ENCODE results near the gene NFATC3. TPM values are rescaled to one million over a fixed set of nuclear protein-coding genes. Genes with fewer than 3 reads are reported as not detected.
"Not testable (repeated sequence)": the region's sequence is repeated elsewhere in the genome, so short reads cannot be mapped to it uniquely, and the experiment has no call there.

Gene NFATC3
- total RNA-seq, 2 experiments from 2014 or later: 146 to 159 TPM

DNA sequence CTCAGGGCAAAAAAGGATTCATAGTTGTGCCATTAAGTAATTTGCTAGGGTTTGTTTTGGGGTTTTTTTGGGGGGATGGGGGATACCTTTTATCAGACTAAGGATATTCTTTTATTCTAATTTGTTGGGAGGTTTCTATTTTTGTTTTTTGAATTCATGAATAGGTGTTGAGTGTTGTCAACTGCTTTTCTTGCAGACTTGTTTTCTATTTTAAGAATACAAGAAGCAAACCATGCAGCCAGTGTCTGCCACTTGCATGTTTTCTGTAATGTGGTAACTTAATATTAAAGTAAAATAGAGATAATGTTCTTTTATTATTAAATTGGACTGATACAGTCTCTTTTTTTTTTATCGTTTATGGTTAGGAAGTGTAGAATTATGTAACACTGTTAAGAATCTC is 49.5 kb downstream of the NFATC3 start:
- DNase-seq: no peak
- Mint-ChIP-seq H3K4me1 (peaks cover 43% of the 10 kb centered on the region), H3K27me3 (no peaks in the 10 kb centered on the region), H3K4me3 (no peak overlapping the region), H3K36me3 (ENCODE audit: low read depth) (peaks cover 52% of the 10 kb centered on the region), H3K9me3 (no peaks in the 10 kb centered on the region), H3K27ac (peak overlapping the region; percentile 19)
- ChIA-PET POLR2A (no interaction called here), CTCF (no interaction called here)

DNA sequence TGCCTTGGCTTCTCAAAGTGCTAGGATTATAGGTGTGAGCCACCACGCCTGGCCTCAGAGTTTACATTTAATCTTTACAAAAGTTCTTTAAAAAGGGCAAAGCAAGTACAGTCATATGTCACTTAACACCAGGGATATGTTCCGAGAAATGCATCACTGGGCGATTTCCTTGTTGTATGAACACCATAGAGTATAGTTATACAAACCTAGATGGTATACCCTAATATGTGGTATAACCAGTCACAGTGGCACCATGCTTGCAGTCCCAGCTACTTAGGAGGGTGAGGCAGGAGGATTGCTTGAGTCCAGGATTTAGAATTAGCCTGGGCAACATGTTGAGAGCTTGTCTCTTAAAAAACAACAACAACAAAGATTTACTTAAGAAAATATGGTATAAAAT is 51.3 kb downstream of the NFATC3 start:
- no peak overlapping the region for H3K27ac Mint-ChIP-seq
- peaks cover 49% of the 10 kb centered on the region for H3K36me3 Mint-ChIP-seq (ENCODE audit: low read depth)
- H3K27me3 Mint-ChIP-seq: no peaks in the 10 kb centered on the region
- no peak for DNase-seq
- H3K4me3 Mint-ChIP-seq: no peak overlapping the region
- POLR2A ChIA-PET: no interaction called here
- CTCF ChIA-PET: interaction anchor here (1.4 kb wide), 1 partner anchor 33 kb away, joined by 5 read pairs; no protein-coding TSS in a partner anchor
- no peaks in the 10 kb centered on the region for H3K9me3 Mint-ChIP-seq
- H3K4me1 Mint-ChIP-seq: peaks cover 33% of the 10 kb centered on the region

DNA sequence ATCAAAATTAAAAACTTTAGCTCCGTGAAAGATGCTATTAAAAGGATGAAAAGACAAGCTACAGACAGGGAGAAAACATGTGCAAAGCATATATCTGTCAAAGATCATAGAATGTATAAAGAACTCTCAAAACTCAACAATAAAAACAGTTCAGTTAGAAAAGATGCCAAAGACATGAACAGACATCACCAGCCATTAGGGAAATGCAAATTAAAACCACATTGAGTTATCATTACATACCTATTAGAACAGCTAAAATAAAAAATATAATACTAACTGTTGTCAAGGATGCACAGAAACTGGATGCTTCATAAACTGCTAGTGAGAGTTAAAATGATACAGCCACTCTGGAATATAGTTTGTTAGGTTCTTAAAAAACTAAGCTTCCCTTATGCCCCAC is 58.8 kb downstream of the NFATC3 start:
- DNase-seq: no peak
- no peak overlapping the region for H3K27ac Mint-ChIP-seq
- no peak overlapping the region for H3K4me3 Mint-ChIP-seq
- no peaks in the 10 kb centered on the region for H3K27me3 Mint-ChIP-seq
- no peaks in the 10 kb centered on the region for H3K9me3 Mint-ChIP-seq
- H3K36me3 Mint-ChIP-seq (ENCODE audit: low read depth): peaks cover 47% of the 10 kb centered on the region
- peaks cover 29% of the 10 kb centered on the region for H3K4me1 Mint-ChIP-seq
- CTCF ChIA-PET: interaction anchor here (0.7 to 1.0 kb wide), 3 partner anchors 10 to 1269 kb away, joined by 3 read pairs; partner anchors contain the start of gene DPEP2
- POLR2A ChIA-PET: no interaction called here

DNA sequence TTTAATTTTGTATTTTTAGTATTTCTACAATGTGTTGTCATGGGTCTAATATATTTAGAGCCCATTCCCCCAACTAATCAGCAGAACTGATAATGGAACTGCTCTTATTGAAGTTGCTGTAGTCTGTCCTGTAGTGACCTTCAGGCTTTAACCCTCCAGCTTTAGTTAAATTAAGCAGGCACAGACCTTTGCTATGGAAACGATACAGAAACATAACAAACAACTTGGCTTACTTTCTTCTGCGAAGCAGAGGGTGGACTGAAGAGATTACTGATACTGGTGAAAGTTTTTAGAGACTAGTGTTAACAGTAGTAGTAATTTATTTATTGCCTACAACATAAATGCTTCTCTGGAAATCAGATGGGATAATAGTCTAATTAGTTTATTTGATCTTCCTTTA is 61.4 kb downstream of the NFATC3 start:
- Mint-ChIP-seq H3K4me1 (peaks cover 17% of the 10 kb centered on the region), H3K36me3 (ENCODE audit: low read depth) (peaks cover 40% of the 10 kb centered on the region), H3K9me3 (no peaks in the 10 kb centered on the region), H3K27me3 (no peaks in the 10 kb centered on the region), H3K27ac (no peak overlapping the region), H3K4me3 (no peak overlapping the region)
- ChIA-PET POLR2A (no interaction called here), CTCF (no interaction called here)
- no peak for DNase-seq

DNA sequence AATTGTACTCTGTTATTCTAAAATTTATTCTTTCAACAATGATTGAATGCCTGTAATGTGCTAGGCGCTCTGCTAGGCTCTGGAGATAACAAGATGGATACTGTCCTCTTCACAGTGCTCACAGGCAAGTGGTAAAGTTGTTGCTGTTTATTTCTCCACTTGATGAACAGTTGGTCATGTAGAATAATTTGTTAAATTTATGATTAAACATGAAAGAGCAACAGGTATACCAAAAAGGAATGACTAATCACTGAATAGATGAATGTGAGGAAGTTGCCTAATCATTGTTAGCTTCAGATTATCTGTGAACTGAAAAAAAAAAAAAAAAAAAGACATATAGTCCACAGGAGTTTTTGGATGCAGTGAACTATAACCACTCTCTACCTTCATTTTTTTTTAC is 62.3 kb downstream of the NFATC3 start:
- H3K27me3 Mint-ChIP-seq: no peaks in the 10 kb centered on the region
- peaks cover 36% of the 10 kb centered on the region for H3K36me3 Mint-ChIP-seq (ENCODE audit: low read depth)
- CTCF ChIA-PET: interaction anchor here (1.3 kb wide), 1 partner anchor 28 kb away, joined by 3 read pairs; no protein-coding TSS in a partner anchor
- H3K27ac Mint-ChIP-seq: no peak overlapping the region
- DNase-seq: no peak
- H3K9me3 Mint-ChIP-seq: no peaks in the 10 kb centered on the region
- H3K4me1 Mint-ChIP-seq: peaks cover 11% of the 10 kb centered on the region
- POLR2A ChIA-PET: no interaction called here
- H3K4me3 Mint-ChIP-seq: no peak overlapping the region

DNA sequence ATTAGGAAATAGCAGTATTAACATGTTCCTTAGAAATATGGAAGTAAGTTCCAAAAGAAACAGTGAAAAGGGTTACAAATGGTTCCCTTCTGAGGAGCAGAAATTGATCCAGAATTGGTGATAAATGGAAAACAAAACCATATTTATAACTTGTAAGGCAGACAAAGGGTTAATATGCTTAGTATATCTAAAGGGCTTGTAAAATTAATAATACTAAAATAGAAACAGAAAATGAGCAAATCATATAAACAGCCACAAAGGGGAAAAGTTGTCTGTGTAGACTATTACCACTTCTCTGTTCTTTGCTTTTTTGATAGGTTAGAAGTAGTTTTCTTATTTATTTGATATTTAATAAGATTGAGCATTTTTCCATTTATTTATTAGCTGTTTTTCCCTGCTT is 64.4 kb downstream of the NFATC3 start:
- DNase-seq: no peak
- H3K27me3 Mint-ChIP-seq: no peaks in the 10 kb centered on the region
- no peak overlapping the region for H3K27ac Mint-ChIP-seq
- H3K4me1 Mint-ChIP-seq: peaks cover 9% of the 10 kb centered on the region
- H3K4me3 Mint-ChIP-seq: no peak overlapping the region
- peaks cover 33% of the 10 kb centered on the region for H3K36me3 Mint-ChIP-seq (ENCODE audit: low read depth)
- no peaks in the 10 kb centered on the region for H3K9me3 Mint-ChIP-seq
- ChIA-PET CTCF (interaction anchor here (0.8 to 1.4 kb wide), 2 partner anchors 18 to 56 kb away, joined by 3 read pairs; no protein-coding TSS in a partner anchor), POLR2A (no interaction called here)

DNA sequence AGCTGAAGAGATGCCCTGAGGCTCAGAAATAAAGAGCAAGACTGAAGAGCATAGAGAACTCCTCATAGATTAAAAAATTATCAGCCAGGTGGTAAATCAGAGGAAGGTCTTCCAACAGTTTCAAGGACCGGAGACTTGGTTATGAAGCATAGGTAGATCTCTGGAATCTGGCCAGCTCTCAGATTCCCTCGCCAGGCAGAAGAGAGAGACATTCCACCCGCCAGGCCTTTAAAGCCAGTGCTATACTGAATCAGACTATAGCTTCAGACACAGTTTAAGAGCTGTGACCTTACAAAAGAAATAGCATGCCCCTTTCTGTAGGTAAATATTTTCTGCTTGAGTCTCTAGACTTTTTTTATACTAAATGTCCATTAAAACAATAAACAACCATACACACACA is 70.3 kb downstream of the NFATC3 start:
- no peak for DNase-seq
- ChIA-PET POLR2A (no interaction called here), CTCF (interaction anchor here (0.6 kb wide), 1 partner anchor 13 kb away, joined by 3 read pairs; no protein-coding TSS in a partner anchor)
- Mint-ChIP-seq H3K4me1 (peaks cover 3% of the 10 kb centered on the region), H3K27ac (no peak overlapping the region), H3K4me3 (no peak overlapping the region), H3K9me3 (no peaks in the 10 kb centered on the region), H3K27me3 (no peaks in the 10 kb centered on the region), H3K36me3 (ENCODE audit: low read depth) (peaks cover 37% of the 10 kb centered on the region)

DNA sequence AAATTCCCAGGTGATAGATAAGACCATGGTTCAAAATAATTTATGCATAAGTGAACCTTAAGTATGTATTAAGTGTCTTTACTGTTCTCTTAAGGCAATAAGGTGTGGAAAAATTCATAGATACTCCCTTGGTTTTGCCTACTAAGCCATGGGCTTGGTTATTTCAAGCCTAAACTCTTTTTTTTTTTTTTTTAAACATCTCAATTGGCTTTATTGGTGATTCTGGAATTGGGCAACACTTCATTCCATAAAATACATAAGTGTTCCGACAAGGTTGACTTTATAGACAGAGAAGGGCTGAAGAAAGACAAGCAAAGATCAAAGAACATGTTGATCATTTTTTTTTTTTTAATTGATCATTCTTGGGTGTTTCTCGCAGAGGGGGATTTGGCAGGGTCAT is 77.2 kb downstream of the NFATC3 start:
- no peak for DNase-seq
- POLR2A ChIA-PET: no interaction called here
- Mint-ChIP-seq H3K4me1 (no peaks in the 10 kb centered on the region), H3K4me3 (no peak overlapping the region), H3K27me3 (no peaks in the 10 kb centered on the region), H3K9me3 (no peaks in the 10 kb centered on the region), H3K36me3 (ENCODE audit: low read depth) (peaks cover 52% of the 10 kb centered on the region), H3K27ac (no peak overlapping the region)
- CTCF ChIA-PET: no interaction called here

DNA sequence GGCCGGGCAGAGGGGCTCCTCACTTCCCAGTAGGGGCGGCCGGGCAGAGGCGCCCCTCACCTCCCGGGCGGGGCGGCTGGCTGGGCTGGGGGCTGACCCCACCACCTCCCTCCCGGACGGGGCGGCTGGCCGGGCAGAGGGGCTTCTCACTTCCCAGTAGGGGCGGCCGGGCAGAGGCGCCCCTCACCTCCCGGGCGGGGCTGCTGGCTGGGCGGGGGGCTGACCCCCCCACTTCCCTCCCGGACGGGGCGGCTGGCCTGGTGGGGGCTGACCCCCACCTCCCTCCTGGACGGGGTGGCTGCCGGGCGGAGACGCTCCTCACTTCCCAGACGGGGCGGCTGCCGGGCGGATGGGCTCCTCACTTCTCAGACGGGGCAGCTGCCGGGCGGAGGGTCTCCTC is 78.1 kb downstream of the NFATC3 start:
- H3K27me3 Mint-ChIP-seq, POLR2A ChIA-PET, CTCF ChIA-PET, H3K4me1 Mint-ChIP-seq, DNase-seq, H3K27ac Mint-ChIP-seq, H3K4me3 Mint-ChIP-seq, H3K9me3 Mint-ChIP-seq: not testable (repeated sequence)
- peaks cover 49% of the 10 kb centered on the region for H3K36me3 Mint-ChIP-seq (ENCODE audit: low read depth)

DNA sequence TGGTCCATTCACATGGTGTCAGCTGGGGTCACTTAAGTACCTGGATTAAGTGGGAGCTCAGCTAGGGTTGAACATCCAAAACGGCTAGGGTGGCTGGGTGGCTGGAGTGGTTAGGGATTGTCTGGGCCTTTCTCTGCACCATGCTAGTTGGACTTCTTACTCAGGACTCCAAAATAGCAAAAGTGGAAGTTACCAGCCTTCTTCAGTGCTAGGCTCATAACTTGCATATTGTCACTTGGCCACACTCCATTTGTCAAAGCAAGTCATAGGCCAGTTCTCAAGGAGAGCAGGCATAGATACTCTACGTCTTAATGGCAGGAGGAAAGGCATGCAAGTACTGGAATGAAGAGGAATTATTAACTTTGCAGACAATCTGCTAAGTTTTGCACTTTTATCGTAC is 81.1 kb downstream of the NFATC3 start:
- H3K27ac Mint-ChIP-seq: no peak overlapping the region
- H3K4me1 Mint-ChIP-seq: no peaks in the 10 kb centered on the region
- ChIA-PET CTCF (interaction anchor here (1.8 kb wide), 1 partner anchor 9 kb away, joined by 5 read pairs; no protein-coding TSS in a partner anchor), POLR2A (no interaction called here)
- DNase-seq: no peak
- H3K36me3 Mint-ChIP-seq (ENCODE audit: low read depth): peaks cover 42% of the 10 kb centered on the region
- H3K27me3 Mint-ChIP-seq: no peaks in the 10 kb centered on the region
- H3K9me3 Mint-ChIP-seq: no peaks in the 10 kb centered on the region
- no peak overlapping the region for H3K4me3 Mint-ChIP-seq

DNA sequence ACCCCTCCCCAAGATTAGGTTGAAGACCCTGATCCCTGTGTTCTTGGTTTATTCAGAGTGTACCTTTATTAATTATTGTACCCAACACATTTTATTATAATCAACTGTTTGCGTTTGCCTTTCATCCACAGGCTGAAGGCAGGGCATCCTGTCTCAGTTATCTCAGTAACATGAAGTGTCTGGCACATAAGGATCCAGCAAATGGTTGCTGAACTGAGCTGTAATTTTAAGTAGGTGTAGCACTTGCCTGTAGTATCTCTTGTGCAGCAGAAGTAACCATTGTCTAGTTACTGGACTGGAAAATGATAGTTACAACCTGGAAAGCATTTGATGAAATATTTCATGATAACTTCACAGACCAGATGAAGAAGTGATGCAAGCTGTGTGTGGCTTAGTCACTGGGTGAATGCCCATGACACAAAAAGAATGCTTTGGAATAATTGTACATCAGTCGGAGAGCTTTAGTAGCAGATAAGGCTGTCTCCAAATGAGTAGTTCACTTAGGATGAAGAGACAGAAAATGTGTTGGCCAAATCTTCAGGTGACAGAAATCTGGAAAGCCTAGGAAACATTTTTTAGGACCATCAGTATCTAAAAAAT is 94.1 kb downstream of the NFATC3 start:
- Mint-ChIP-seq H3K4me1 (peaks cover 6% of the 10 kb centered on the region), H3K9me3 (no peaks in the 10 kb centered on the region), H3K27ac (no peak overlapping the region), H3K36me3 (ENCODE audit: low read depth) (peaks cover 69% of the 10 kb centered on the region), H3K27me3 (no peaks in the 10 kb centered on the region), H3K4me3 (no peak overlapping the region)
- DNase-seq: no peak
- ChIA-PET CTCF (interaction anchor here (0.8 to 1.7 kb wide), 3 partner anchors 10 to 47 kb away, joined by 3 to 4 read pairs (median 4); no protein-coding TSS in a partner anchor), POLR2A (no interaction called here)

DNA sequence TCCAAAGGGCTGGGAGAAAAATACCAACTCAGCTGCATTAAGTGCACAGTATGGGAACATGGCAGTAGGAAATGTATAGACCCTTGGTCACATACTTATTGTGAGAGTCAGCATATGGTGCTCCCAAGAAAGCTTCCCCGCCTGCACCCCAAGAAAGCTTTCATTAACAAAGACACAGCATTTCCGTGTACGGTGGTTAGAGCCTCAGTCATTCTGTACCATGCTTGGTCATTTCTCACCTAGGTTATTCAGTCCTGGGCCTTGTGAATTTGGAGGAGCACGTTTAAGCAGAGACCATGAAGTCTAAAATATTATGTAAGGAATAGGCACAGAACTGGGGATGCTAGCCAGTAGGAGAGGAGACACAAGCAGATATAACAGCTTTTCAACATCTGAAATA is 94.7 kb downstream of the NFATC3 start:
- ChIA-PET POLR2A (no interaction called here), CTCF (interaction anchor here (0.8 to 1.7 kb wide), 2 partner anchors 11 to 40 kb away, joined by 3 to 4 read pairs; no protein-coding TSS in a partner anchor)
- DNase-seq: no peak
- H3K27ac Mint-ChIP-seq: no peak overlapping the region
- no peak overlapping the region for H3K4me3 Mint-ChIP-seq
- H3K36me3 Mint-ChIP-seq (ENCODE audit: low read depth): peaks cover 68% of the 10 kb centered on the region
- no peaks in the 10 kb centered on the region for H3K27me3 Mint-ChIP-seq
- no peaks in the 10 kb centered on the region for H3K9me3 Mint-ChIP-seq
- H3K4me1 Mint-ChIP-seq: peaks cover 6% of the 10 kb centered on the region

DNA sequence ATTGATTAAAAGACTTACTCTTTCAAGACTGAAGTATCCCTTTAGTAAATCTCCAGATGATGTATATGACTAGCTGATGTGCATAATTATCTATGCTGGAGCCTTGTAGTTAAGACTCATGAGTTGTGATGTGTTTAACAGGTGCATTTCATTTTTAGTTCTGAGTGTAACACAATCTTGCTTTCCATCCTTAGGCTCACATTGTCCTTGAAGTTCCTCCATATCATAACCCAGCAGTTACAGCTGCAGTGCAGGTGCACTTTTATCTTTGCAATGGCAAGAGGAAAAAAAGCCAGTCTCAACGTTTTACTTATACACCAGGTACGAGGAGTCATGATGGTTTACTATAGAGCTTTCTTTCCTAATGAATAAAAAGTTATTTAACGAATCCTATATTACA is 97.9 kb downstream of the NFATC3 start:
- H3K4me1 Mint-ChIP-seq: no peaks in the 10 kb centered on the region
- no peaks in the 10 kb centered on the region for H3K27me3 Mint-ChIP-seq
- no peak overlapping the region for H3K27ac Mint-ChIP-seq
- no peak overlapping the region for H3K4me3 Mint-ChIP-seq
- H3K9me3 Mint-ChIP-seq: no peaks in the 10 kb centered on the region
- CTCF ChIA-PET: interaction anchor here (0.5 to 0.7 kb wide), 2 partner anchors 19 to 1114 kb away, joined by 3 read pairs; no protein-coding TSS in a partner anchor
- no peak for DNase-seq
- H3K36me3 Mint-ChIP-seq (ENCODE audit: low read depth): peaks cover 67% of the 10 kb centered on the region
- POLR2A ChIA-PET: interaction anchor here (0.7 to 0.8 kb wide), 2 partner anchors 89 to 140 kb away, joined by 3 to 5 read pairs; no protein-coding TSS in a partner anchor

DNA sequence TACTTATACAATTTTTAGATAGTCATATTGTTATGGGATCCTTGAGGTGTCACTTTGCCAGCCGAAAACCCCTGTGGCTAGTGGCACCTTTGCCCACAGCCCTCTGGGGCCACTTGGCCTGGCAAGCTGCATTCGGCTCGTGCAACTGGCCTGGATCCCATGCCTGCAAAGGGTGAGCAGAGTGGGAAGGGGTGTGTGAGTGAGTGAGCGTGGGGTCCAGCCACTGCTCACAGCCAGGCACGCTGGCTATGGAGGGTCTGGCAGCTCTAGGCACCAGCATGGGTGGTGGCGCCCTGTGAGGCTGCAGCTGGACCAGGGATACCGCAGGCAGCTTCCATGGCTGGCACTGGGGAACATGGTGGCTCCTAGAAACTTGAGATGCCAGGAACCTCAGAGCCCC is 101.7 kb downstream of the NFATC3 start:
- Mint-ChIP-seq H3K9me3 (no peaks in the 10 kb centered on the region), H3K27ac (no peak overlapping the region), H3K4me3 (no peak overlapping the region), H3K4me1 (no peaks in the 10 kb centered on the region), H3K36me3 (ENCODE audit: low read depth) (peaks cover 58% of the 10 kb centered on the region), H3K27me3 (no peaks in the 10 kb centered on the region)
- ChIA-PET CTCF (interaction anchor here (0.6 kb wide), 1 partner anchor 666 kb away, joined by 3 read pairs; no protein-coding TSS in a partner anchor), POLR2A (no interaction called here)
- no peak for DNase-seq

Data from activated CD4-positive, alpha-beta T cell treated with anti-CD3 and anti-CD28 coated beads, Interleukin-2, amount 10 ng/mL, durations not matched to agents 7 days and 5 days (primary cell).